ENCODE results near the gene ALOX15.
"Not testable (repeated sequence)": the region's sequence is repeated elsewhere in the genome, so short reads cannot be mapped to it uniquely, and the experiment has no call there.

ALOX15 gene

GRCh38 chr17:4648741-4649140, 7.3 kb upstream of the ALOX15 start:
- DNase-seq (ENCODE audit: low read depth), result no peak

GRCh38 chr17:4645642-4646041, 4.2 kb upstream of the ALOX15 start:
- no peak for DNase-seq (ENCODE audit: low read depth)

DNA sequence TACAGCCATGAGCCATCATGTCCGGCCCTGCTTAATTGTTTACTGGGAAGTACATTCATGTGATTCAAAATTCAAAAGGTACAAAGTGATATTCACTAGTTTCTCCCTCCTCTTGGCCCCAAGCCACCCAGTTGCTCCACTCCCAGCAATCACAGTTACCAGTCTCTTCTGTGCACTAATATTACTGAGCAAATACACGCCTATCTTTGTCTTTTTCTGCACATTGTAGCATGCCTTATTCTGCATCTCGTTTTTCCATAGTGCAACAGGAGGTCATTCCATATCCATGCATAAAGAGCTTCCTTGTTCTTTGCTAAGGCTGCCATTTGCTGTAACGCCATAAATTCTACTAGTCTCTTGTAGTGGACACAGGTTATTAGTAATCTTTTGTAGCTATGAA, 2.2 kb upstream of the ALOX15 start:
- no peak for DNase-seq (ENCODE audit: low read depth)

DNA sequence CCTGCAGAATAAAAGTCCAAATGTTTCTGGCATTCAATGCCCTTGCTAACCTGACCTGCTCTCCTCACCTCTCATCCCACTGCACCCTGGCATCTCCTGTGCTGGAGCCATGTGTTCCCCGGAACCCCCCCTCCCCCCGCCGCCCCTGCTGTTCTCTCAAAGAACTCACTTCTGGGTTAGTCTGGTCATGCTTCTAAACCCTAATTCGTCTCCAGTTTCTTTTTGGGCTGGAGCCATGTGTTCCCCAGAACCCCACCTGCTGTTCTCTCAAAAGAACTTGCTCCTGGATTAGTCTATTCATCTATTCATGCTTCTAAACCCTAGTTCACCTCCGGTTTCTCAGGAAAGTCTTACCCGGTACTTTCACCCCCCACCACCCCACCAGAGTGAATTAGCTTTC, 808 bp upstream of the ALOX15 start:
- DNase-seq (ENCODE audit: low read depth), result no peak

GRCh38 chr17:4640569-4641188, 799 bp downstream of the ALOX15 start:
- DNase-seq (ENCODE audit: low read depth), result not testable (repeated sequence)

GRCh38 chr17:4639301-4640059, 2.0 kb downstream of the ALOX15 start:
- DNase-seq (ENCODE audit: low read depth), result not testable (repeated sequence)

- DNase-seq (ENCODE audit: low read depth), result not testable (repeated sequence)
Observed at GRCh38 chr17:4638766-4639165, 2.7 kb downstream of the ALOX15 start.

GRCh38 chr17:4636474-4637100, 4.9 kb downstream of the ALOX15 start:
- no peak for DNase-seq (ENCODE audit: low read depth)

GRCh38 chr17:4635823-4636375, 5.6 kb downstream of the ALOX15 start:
- DNase-seq (ENCODE audit: low read depth), result no peak

DNA sequence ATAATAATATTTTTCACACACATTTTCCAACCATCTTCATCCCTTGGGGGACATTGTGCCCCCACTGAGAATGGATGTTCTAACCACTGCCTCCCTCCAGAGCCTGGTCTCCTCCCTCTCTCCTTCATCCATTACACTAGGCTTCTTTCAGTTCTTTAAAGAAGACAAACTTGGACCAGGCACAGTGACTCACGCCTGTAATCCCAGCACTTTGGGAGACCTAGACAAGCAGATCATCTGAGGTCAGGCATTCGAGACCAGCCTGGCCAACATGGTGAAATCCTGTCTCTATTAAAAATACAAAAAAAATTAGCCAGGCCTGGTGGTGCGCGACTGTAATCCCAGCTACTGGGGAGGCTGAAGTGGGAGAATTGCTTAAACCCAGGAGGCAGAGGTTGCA, 6.5 kb downstream of the ALOX15 start:
- DNase-seq (ENCODE audit: low read depth), result no peak

- no peak for DNase-seq (ENCODE audit: low read depth)
Observed at GRCh38 chr17:4633643-4634042, 7.8 kb downstream of the ALOX15 start.

DNA sequence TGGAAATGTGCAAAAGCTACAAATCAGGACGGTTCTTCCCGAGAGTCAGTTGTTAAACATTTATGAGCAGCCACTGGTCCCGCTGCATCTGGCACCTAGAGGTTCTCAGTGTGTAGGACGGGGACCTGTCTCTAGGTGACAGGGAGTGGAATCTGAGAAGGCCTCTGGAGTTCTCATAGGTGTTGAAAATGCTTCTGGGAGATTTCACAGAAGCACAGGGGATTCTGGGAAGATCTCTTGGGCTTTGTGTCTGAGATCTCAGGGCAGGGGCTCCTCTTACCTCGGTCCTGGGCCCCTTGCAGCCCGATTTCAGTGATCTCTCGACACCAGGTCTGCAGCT, 8.9 kb downstream of the ALOX15 start:
- no peak for DNase-seq (ENCODE audit: low read depth)

GRCh38 chr17:4631836-4632580, 9.5 kb downstream of the ALOX15 start:
- DNase-seq (ENCODE audit: low read depth), result no peak

DNA sequence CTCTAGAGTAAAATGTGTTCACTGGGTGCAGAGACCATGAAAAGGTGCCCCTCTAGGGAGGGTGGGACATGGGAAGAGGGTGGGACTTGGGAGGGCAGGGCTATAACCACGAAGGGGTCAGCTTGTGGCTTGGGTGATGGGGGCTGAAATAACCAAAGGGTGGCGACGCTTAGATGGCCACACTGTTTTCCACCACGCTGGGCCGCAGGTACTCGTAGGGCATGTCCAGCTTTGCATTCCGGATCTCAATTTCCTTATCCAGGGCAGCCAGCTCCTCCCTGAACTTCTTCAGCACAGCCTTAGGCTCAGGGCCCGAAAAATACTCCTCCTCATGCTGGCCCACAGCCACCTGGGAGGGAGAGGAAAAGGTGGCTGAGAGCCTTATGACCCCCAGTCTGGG, 10.0 kb downstream of the ALOX15 start:
- DNase-seq (ENCODE audit: low read depth), result no peak

- no peak for DNase-seq (ENCODE audit: low read depth)
Observed at GRCh38 chr17:4626734-4627256, 14.7 kb downstream of the ALOX15 start.

DNA sequence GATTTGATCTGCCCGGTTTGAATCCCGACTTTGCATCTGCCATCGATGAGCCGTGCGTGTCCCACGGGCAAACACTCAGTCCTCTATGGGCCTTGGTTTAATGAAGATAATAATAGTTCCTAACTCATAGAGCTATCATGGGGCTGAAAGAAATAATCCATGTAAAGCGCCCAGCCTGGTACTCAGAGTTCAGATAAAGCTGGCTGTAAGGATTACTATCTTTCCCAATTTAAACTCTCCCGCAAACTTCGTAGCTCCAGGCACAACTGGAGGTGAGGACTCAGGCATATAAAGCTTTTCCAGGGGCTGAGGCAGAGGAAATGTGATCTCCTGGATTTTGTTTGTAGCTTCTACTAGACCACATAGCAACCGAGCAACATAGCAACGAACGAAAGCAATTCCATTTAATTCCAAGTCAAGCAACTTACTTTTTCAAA, 16.3 kb downstream of the ALOX15 start:
- no peak for DNase-seq (ENCODE audit: low read depth)

GRCh38 chr17:4624451-4624911, 17.0 kb downstream of the ALOX15 start:
- DNase-seq (ENCODE audit: low read depth), result not testable (repeated sequence)

GRCh38 chr17:4623249-4623648, 18.2 kb downstream of the ALOX15 start:
- no peak for DNase-seq (ENCODE audit: low read depth)

- no peak for DNase-seq (ENCODE audit: low read depth)
Observed at GRCh38 chr17:4622375-4622774, 19.1 kb downstream of the ALOX15 start.

GRCh38 chr17:4620531-4621101, 20.9 kb downstream of the ALOX15 start:
- no peak for DNase-seq (ENCODE audit: low read depth)

- no peak for DNase-seq (ENCODE audit: low read depth)
Observed at GRCh38 chr17:4617590-4618351, 23.7 kb downstream of the ALOX15 start.
